K562 (cell line): ENCODE results near the gene SPATA20. TPM values are rescaled to one million over a fixed set of nuclear protein-coding genes. Genes with fewer than 3 reads are reported as not detected.

Source experiments
- polyA plus RNA-seq, 8 experiments: library from polyadenylated mRNA; depleted of rRNA in 4 of 8; stranded (reverse) in 5 of 8; unstranded in 3 of 8; fragments of >200 nt; fragmentation: Nextera tagmentation in 2 of 8; fragmentation: Illumina TruSeq in 1 of 8; extraction: Ambion mirVana in 2 of 8; extraction: Trizol in 1 of 8; gene quantifications; 2 replicates each; pipeline versions ENCODE4 v1.2.1 to v1.2.3, GENCODE V29; 2011 to 2014; ENCODE audit warnings: inconsistent platforms in 1 of 8, missing spikeins in 1 of 8
- total RNA-seq, 7 experiments: library from RNA; depleted of rRNA in 6 of 7; stranded (reverse); fragments of >200 nt in 6 of 7; fragmentation: Illumina TruSeq in 2 of 7; extraction: Trizol in 2 of 7; gene quantifications; 2 replicates each; pipeline versions ENCODE4 v1.2.1 to v1.2.3, GENCODE V29; 2011 to 2021; ENCODE audit warnings: low replicate concordance in 1 of 7

SPATA20 gene
- total and polyA plus RNA-seq, 9 of the 15 experiments (the other 6 are each of a cell fraction or from before 2014, with no cell fraction given) = 0.08 to 4.0 (median 1.5) TPM

Other genes with a start within 250 kb of the SPATA20 start
Only the 7 nearest of the 14 such genes appear.
- gene ACSF2, start 121.0 kb upstream of the SPATA20 start, total RNA-seq (2014; rRNA removed) = 3.1 and 5.0 TPM in 2 replicates
- 2.3 and 2.9 TPM in 2 replicates for gene ACSF2, start 121.0 kb upstream of the SPATA20 start, total RNA-seq (2014; rRNA removed; fragmentation: Illumina TruSeq; extraction: Trizol)
- gene ACSF2, start 121.0 kb upstream of the SPATA20 start, total RNA-seq (2015; rRNA removed; fragmentation: Illumina TruSeq; extraction: Trizol) = 4.1 and 4.4 TPM in 2 replicates
- gene ACSF2, start 121.0 kb upstream of the SPATA20 start, total RNA-seq (2021) = 6.1 and 6.2 TPM in 2 replicates
- gene ACSF2, start 121.0 kb upstream of the SPATA20 start, polyA plus RNA-seq (2011; rRNA removed) = 3.5 and 11.4 TPM in 2 replicates
- 3.0 and 5.4 TPM in 2 replicates for gene ACSF2, start 121.0 kb upstream of the SPATA20 start, polyA plus RNA-seq (2014; fragmentation: Illumina TruSeq; extraction: Trizol)
- gene ACSF2, start 121.0 kb upstream of the SPATA20 start, polyA plus RNA-seq (2014; fragmentation: Nextera tagmentation; extraction: Ambion mirVana) = 1 to 10 TPM in 1 of 2 experiments, under 1 TPM in 1; 0.89 to 1.5 TPM
- gene ACSF2, start 121.0 kb upstream of the SPATA20 start, polyA plus RNA-seq (2014; rRNA removed) = 4.9 and 7.2 TPM in 2 replicates
- not detected in 2 replicates for gene CHAD, start 78.3 kb upstream of the SPATA20 start, total RNA-seq (2014; rRNA removed)
- not detected in 2 replicates for gene CHAD, start 78.3 kb upstream of the SPATA20 start, total RNA-seq (2014; rRNA removed; fragmentation: Illumina TruSeq; extraction: Trizol)
- gene CHAD, start 78.3 kb upstream of the SPATA20 start, total RNA-seq (2015; rRNA removed; fragmentation: Illumina TruSeq; extraction: Trizol) = not detected in 2 replicates
- not detected in 2 replicates for gene CHAD, start 78.3 kb upstream of the SPATA20 start, total RNA-seq (2021)
- not detected in 2 replicates for gene CHAD, start 78.3 kb upstream of the SPATA20 start, polyA plus RNA-seq (2011; rRNA removed)
- not detected in 2 replicates for gene CHAD, start 78.3 kb upstream of the SPATA20 start, polyA plus RNA-seq (2014; fragmentation: Illumina TruSeq; extraction: Trizol)
- not detected for gene CHAD, start 78.3 kb upstream of the SPATA20 start, polyA plus RNA-seq (2014; fragmentation: Nextera tagmentation; extraction: Ambion mirVana)
- gene CHAD, start 78.3 kb upstream of the SPATA20 start, polyA plus RNA-seq (2014; rRNA removed) = not detected in 2 replicates
- gene RSAD1, start 68.3 kb upstream of the SPATA20 start, total RNA-seq (2014; rRNA removed) = 27.3 and 39.7 TPM in 2 replicates
- gene RSAD1, start 68.3 kb upstream of the SPATA20 start, total RNA-seq (2014; rRNA removed; fragmentation: Illumina TruSeq; extraction: Trizol) = 24.5 and 26.8 TPM in 2 replicates
- 25.9 and 26.2 TPM in 2 replicates for gene RSAD1, start 68.3 kb upstream of the SPATA20 start, total RNA-seq (2015; rRNA removed; fragmentation: Illumina TruSeq; extraction: Trizol)
- gene RSAD1, start 68.3 kb upstream of the SPATA20 start, total RNA-seq (2021) = 41.9 and 44.0 TPM in 2 replicates
- 37.3 and 40.0 TPM in 2 replicates for gene RSAD1, start 68.3 kb upstream of the SPATA20 start, polyA plus RNA-seq (2011; rRNA removed)
- gene RSAD1, start 68.3 kb upstream of the SPATA20 start, polyA plus RNA-seq (2014; fragmentation: Illumina TruSeq; extraction: Trizol) = 23.1 and 24.9 TPM in 2 replicates
- 1 to 10 TPM; 4.5 to 5.2 TPM for gene RSAD1, start 68.3 kb upstream of the SPATA20 start, polyA plus RNA-seq (2014; fragmentation: Nextera tagmentation; extraction: Ambion mirVana)
- gene RSAD1, start 68.3 kb upstream of the SPATA20 start, polyA plus RNA-seq (2014; rRNA removed) = 42.5 and 44.8 TPM in 2 replicates
- not detected in 2 replicates for gene MYCBPAP, start 38.7 kb upstream of the SPATA20 start, total RNA-seq (2014; rRNA removed)
- gene MYCBPAP, start 38.7 kb upstream of the SPATA20 start, total RNA-seq (2014; rRNA removed; fragmentation: Illumina TruSeq; extraction: Trizol) = not detected in 2 replicates
- not detected in 2 replicates for gene MYCBPAP, start 38.7 kb upstream of the SPATA20 start, total RNA-seq (2015; rRNA removed; fragmentation: Illumina TruSeq; extraction: Trizol)
- gene MYCBPAP, start 38.7 kb upstream of the SPATA20 start, total RNA-seq (2021) = not detected in 2 replicates
- not detected in 2 replicates for gene MYCBPAP, start 38.7 kb upstream of the SPATA20 start, polyA plus RNA-seq (2011; rRNA removed)
- gene MYCBPAP, start 38.7 kb upstream of the SPATA20 start, polyA plus RNA-seq (2014; fragmentation: Illumina TruSeq; extraction: Trizol) = not detected in 2 replicates
- gene MYCBPAP, start 38.7 kb upstream of the SPATA20 start, polyA plus RNA-seq (2014; fragmentation: Nextera tagmentation; extraction: Ambion mirVana) = not detected
- not detected in 2 replicates for gene MYCBPAP, start 38.7 kb upstream of the SPATA20 start, polyA plus RNA-seq (2014; rRNA removed)
- not detected in 2 replicates for gene EPN3, start 14.4 kb upstream of the SPATA20 start, total RNA-seq (2014; rRNA removed)
- not detected in 2 replicates for gene EPN3, start 14.4 kb upstream of the SPATA20 start, total RNA-seq (2014; rRNA removed; fragmentation: Illumina TruSeq; extraction: Trizol)
- not detected in 2 replicates for gene EPN3, start 14.4 kb upstream of the SPATA20 start, total RNA-seq (2015; rRNA removed; fragmentation: Illumina TruSeq; extraction: Trizol)
- 0.16 TPM in 2 replicates for gene EPN3, start 14.4 kb upstream of the SPATA20 start, total RNA-seq (2021)
- not detected in 2 replicates for gene EPN3, start 14.4 kb upstream of the SPATA20 start, polyA plus RNA-seq (2011; rRNA removed)
- not detected in 2 replicates for gene EPN3, start 14.4 kb upstream of the SPATA20 start, polyA plus RNA-seq (2014; fragmentation: Illumina TruSeq; extraction: Trizol)
- gene EPN3, start 14.4 kb upstream of the SPATA20 start, polyA plus RNA-seq (2014; fragmentation: Nextera tagmentation; extraction: Ambion mirVana) = not detected
- not detected in 2 replicates for gene EPN3, start 14.4 kb upstream of the SPATA20 start, polyA plus RNA-seq (2014; rRNA removed)
- gene CACNA1G, start 13.5 kb downstream of the SPATA20 start, total RNA-seq (2014; rRNA removed) = not detected in 2 replicates
- gene CACNA1G, start 13.5 kb downstream of the SPATA20 start, total RNA-seq (2014; rRNA removed; fragmentation: Illumina TruSeq; extraction: Trizol) = not detected in 2 replicates
- not detected in 2 replicates for gene CACNA1G, start 13.5 kb downstream of the SPATA20 start, total RNA-seq (2015; rRNA removed; fragmentation: Illumina TruSeq; extraction: Trizol)
- not detected in 2 replicates for gene CACNA1G, start 13.5 kb downstream of the SPATA20 start, total RNA-seq (2021)
- gene CACNA1G, start 13.5 kb downstream of the SPATA20 start, polyA plus RNA-seq (2011; rRNA removed) = 0.01 TPM in 1 of 2 replicates, not detected in the other
- not detected in 2 replicates for gene CACNA1G, start 13.5 kb downstream of the SPATA20 start, polyA plus RNA-seq (2014; fragmentation: Illumina TruSeq; extraction: Trizol)
- not detected for gene CACNA1G, start 13.5 kb downstream of the SPATA20 start, polyA plus RNA-seq (2014; fragmentation: Nextera tagmentation; extraction: Ambion mirVana)
- not detected in 2 replicates for gene CACNA1G, start 13.5 kb downstream of the SPATA20 start, polyA plus RNA-seq (2014; rRNA removed)
- gene ABCC3, start 87.7 kb downstream of the SPATA20 start, total RNA-seq (2014; rRNA removed) = not detected in 2 replicates
- not detected in 2 replicates for gene ABCC3, start 87.7 kb downstream of the SPATA20 start, total RNA-seq (2014; rRNA removed; fragmentation: Illumina TruSeq; extraction: Trizol)
- gene ABCC3, start 87.7 kb downstream of the SPATA20 start, total RNA-seq (2015; rRNA removed; fragmentation: Illumina TruSeq; extraction: Trizol) = not detected in 2 replicates
- gene ABCC3, start 87.7 kb downstream of the SPATA20 start, total RNA-seq (2021) = 0.34 and 1.6 TPM in 2 replicates
- gene ABCC3, start 87.7 kb downstream of the SPATA20 start, polyA plus RNA-seq (2011; rRNA removed) = 0.78 and 0.93 TPM in 2 replicates
- not detected in 2 replicates for gene ABCC3, start 87.7 kb downstream of the SPATA20 start, polyA plus RNA-seq (2014; fragmentation: Illumina TruSeq; extraction: Trizol)
- under 1 TPM in 1 of 2 experiments, not detected in 1; 0.03 TPM for gene ABCC3, start 87.7 kb downstream of the SPATA20 start, polyA plus RNA-seq (2014; fragmentation: Nextera tagmentation; extraction: Ambion mirVana)
- 0.07 TPM in 1 of 2 replicates, not detected in the other for gene ABCC3, start 87.7 kb downstream of the SPATA20 start, polyA plus RNA-seq (2014; rRNA removed)